ENCODE measurements around the gene SIM1.

The SIM1 gene

DNA sequence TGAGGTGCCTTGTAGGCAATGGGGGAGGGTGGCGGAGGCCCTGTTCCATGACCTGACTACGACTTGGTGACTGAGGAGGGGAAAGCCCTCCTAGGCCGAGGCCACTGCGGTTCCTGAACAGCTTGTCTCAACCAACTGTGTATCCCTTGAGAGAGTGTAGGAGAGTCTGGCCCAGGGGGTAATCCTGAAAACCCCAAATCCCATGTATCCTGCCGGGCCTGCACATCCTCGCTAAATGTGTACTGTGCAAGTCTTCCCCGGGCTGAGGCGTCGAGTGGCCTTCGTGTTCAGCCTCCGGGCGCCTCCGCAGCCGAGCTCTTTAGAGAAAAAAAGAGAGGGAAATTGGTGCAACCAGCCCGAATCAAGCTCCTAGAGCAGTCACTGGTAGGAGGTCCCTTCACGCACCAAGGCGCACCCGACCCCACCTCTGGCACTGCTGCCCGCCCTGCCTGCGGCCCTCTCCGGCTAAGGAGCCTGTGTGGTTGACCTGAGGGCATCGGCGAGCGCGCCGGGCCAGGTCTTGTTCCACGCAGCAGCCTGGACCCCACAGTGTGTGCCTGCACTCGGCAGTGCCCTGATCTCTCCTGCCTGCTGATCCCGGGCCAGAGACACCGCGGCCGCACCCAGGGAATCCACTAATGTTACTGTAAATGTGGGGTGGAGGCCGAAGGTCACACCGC is 7.3 kb downstream of the SIM1 start:
- DNase-seq (ENCODE audit: low read depth in 2 of 2): no peak

GRCh38 chr6:100456908-100457235 is 7.8 kb downstream of the SIM1 start:
- DNase-seq (ENCODE audit: low read depth in 2 of 2): no peak

DNA sequence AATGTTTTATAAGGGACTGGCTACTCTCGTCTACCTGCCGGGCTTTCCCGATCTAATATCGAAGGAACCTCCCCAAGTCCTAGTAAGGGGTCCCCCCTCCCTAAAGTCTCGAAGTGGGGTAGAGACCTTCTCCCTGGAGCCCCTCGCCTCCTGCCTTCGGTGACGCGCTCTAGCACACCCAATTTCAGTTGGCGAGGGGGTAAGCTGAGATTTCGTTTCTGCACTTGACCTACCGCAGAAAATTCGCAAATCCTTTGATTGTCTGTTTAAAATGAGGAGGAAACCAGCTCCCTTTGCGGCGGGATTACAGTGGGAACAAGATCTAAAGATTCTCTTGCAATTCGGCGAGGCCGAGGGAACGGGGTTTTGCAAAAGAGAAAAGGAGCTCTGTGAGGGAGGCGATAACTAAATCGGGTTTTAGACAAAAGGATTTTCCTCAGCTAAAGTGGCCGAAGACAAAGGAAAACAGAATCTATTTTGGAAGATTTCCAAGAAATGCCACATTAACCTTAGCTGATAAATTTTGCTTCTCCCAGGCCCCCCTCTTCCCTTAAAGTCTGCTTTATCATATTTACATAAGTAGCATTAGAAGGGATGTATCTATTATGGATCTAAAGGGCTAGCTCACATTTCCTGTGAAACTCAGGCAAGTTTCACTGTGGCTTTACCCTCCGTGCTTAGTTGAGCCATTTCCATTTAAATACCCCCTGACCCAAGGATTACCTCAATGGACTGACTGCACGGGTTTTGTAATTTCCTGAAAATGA is 8.4 kb downstream of the SIM1 start:
- no peak for DNase-seq (ENCODE audit: low read depth in 2 of 2)

DNA sequence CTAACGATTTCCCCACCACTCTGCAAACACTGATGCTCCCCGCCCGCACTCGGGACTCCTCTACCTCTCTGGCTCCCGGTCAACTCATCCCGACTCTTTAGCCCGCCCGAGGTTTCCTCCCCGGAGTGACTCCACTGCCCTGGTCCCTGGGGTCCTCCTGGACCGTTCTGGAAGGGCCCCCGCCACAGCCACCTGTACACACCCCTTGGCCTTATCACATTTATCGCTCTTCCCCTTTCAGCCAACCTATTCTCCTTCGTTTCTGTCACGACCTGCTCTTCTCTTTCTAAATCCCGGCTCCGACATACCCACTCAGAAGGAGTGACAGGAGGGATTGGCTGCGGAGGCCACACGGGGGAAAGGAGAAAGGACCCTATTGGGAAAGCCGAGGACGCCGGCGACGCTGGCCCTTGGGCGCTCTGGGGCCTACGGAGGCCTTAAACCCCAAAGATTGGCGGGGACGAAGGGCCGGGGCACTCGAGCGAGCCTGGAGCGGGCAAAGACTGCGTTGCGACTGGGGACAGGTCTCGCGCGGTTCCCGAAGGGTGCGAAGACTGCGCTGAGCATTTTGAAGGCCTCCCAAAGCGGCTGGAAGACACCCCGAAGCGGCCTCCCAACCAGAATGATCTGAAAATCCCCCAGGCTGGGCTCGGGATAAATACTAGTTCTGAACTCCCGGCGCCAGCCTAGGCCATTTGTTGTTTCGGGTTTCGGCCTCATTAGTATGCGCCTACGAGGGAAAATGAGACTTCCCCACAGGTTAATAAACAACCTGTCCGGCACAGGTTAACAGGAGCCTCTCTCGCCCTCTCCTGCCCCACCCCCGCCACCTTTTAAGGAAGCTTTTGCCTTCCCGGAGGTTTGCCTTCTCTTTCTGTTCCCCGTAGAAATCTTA is 9.2 kb downstream of the SIM1 start:
- no peak for DNase-seq (ENCODE audit: low read depth in 2 of 2)

DNA sequence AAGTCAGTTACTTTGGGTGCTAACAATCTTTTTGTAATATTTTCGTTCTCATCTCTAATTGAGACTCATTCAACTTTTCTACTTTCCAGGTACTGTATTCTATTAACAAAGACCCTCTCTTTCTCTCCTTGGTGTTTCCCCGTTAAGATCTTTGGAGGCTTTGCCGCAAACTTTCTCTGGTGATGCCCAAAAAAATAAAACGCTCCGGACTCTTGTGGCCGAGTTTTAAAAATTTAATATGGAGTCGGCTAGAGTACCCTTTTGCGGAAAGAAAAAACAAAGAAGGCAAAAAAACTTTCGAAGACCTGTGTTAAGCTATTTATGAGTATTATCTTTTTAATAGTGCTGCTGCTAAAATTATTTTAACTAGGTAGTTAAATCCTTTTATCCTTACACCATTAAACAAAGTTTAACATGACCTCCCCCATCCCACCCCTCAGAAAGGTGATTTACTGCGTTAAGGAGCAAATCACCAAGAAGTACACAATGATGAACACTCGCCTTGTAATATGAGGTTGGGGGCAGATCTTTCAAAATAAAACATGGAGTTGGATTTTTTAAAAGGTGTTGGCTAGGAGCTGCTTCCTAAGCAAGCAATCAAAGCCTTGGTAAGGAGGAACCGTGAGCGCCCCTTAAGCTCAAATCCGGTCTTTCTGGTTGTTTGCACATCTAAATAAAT is 10.0 kb downstream of the SIM1 start:
- no peak for DNase-seq (ENCODE audit: low read depth in 2 of 2)

DNA sequence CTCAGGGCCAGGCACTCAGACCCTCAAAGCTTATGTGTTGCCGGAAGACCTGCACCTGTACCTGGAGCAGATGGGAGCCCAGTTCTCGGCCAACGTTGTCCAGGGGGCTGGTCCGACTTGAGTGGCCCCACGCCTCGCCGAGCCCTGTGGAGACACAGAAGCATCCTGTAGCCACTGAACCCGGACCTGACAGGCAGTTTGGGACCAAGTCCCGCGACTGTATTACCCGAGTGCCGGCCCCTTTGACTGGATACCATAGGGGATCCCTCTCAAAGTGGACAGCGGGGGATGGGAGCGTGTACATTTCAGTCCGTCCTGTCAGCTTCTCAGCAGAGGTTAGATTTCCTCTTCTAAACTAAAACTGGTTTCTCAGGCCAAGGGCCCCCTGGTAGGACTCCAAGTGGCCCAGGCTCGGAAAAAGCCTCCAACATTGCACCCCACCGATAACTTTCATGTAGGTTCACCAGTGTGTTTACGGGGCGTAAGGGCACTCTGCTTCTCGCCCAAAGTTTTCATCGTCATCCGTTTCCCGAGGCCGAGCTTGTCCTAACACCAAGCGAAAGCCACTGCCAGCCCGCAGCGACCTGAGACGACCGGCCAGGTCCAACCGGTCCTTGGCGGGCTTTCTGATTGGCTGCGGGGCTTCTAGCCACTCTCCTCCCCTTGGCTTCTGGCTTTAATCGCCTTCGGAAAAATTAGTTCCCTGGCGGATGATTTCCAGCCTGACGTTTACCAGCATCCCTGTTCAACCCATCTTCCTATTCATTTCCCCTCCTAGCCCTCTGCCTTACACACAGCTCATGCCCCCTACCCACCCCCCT is 10.8 kb downstream of the SIM1 start:
- no peak for DNase-seq (ENCODE audit: low read depth in 2 of 2)

DNA sequence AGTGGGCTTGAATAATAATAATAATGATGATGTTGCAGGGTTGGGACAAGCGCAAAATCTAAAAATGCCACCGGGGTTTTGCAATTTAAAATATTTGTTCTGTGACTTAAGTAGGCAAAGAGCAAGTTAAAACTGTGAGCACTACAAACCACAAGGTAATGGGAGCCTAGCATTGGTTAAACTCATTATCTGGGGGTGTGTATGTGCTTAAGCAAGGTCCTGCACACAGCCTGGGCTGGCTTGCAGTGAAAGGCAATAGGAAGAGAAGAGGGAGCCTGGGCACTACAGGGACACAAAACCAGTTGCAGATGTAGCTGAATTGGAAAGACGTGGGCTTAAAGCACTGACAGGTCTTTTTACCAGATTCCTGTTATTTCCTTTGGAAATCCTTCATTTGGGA is 11.7 kb downstream of the SIM1 start:
- DNase-seq (ENCODE audit: low read depth in 2 of 2): no peak

GRCh38 chr6:100451577-100451976 is 13.1 kb downstream of the SIM1 start:
- no peak for DNase-seq (ENCODE audit: low read depth in 2 of 2)

- no peak for DNase-seq (ENCODE audit: low read depth in 2 of 2)
Measured at GRCh38 chr6:100449239-100449691, 15.5 kb downstream of the SIM1 start.

DNA sequence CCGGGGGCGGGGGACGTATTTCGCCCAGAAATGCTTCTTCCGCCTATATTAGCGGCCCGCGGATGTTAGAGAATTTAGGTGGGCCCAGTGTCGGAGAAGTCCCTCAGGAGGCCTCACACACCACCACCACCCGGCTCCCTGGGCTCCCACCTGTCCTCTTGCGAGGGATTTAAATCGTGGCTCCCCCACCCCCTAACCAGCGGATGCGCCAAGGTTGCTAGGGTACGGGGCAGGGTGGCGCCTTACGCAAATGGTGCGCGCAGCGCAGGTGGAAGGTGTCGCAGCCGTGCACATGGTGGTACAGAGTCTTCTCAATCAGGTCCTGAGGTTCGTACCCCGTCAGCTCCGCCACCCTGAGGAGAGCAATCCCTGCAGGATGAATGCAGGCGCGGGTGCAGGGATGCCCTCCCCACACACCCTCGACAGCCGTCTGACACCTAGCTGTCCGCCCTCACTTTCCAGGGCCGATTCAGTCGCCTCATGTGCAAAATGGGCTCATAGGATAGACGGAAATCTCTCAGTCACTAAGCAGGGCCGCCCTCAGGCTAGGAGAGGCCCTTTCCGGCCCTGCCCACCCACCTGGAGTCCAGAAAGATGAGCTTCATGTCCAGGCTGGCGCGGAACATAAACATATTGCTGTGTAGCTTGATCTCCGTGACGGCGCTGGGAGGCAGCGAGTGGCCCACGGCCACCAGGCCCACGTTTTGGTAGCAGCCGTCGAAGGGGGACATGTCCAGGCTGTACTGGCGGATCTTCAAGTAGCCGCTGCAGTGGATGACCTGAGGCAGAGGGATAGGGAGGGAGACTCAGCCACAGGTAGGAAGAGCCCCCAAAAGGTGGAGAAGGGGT is 16.6 kb downstream of the SIM1 start:
- DNase-seq (ENCODE audit: low read depth in 2 of 2): no peak

DNA sequence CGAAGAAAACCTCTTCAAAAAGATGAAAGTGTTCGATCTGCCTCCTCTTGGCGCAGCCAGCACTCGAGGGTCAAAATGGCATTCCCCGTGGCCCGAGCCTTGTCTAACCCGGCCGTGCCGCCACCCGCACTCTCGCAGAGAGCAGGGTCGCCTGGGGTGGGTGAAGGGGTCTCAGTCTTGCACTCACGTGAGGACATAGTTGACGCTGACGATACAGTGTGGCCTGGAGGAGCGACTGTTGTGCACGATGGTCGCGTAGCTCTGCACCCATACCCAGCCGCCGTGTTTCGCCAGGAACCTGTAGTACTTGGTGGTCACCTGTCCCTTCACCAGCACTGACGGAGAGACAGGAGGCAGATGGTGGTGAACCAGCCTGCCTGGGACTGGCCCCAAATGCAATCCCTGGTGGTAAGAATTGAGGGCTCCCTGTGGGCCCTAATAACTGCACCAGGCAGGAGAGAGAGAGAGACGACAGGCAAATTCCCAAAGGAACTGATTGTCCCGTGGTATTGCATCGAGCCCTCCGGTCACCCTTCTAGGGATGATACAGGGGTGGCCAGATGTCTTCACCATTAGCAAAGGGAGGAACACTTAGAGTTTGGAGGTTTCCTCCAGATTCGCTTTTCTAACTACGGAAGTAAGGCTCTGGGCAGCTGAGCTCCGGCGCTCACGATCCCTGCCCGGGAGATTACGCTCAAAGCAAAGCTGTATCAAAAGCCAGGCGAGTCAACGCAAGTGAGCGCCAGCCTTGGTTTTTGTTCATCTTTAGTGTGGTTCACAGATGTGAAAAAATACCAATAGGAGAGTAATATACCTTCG is 17.4 kb downstream of the SIM1 start:
- no peak for DNase-seq (ENCODE audit: low read depth in 2 of 2)

DNA sequence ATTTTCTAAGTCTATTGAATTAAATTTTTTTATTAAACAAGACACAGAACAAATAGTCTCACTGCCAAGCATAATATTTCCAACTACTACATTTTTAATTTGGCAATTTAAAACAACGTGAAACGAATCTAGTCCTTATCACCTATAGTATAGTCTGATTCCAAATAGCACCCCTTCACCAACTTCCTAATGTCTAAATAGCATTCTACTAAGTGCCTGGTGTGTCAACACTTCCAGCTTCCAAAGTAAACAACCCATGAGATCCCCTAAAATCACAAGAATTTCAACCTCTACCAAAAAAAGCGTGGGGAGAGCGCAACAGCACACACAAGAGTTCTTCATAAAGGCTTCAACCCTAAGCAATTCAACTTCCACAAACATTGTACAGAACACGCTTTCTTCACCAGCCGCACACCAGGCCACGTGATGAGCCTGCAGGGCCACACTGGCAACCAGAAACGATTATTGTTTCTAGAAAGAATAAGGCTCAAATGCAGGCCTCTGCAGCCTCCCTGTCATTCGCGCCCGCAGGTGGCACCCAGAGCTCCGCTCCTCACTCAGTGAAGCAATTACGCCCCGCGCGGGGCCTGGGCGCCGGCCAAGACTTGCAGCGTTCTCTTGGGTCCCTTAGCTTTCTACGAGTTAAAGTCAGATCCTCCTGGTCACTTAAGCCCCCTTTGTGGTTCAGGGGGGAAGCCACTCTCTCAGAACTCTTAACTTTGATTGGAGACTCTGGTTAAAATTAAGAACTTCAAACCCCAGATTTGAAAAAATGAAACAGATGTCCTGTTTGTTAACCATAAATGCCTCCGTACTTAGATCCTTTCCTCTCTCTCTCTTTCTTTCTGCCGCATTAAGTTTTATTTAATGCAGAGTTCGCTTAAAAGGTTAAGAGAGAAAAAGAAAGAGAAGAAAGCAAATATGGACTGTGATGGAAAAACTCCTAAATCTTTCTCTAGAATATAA is 18.3 kb downstream of the SIM1 start:
- no peak for DNase-seq (ENCODE audit: low read depth in 2 of 2)

DNA sequence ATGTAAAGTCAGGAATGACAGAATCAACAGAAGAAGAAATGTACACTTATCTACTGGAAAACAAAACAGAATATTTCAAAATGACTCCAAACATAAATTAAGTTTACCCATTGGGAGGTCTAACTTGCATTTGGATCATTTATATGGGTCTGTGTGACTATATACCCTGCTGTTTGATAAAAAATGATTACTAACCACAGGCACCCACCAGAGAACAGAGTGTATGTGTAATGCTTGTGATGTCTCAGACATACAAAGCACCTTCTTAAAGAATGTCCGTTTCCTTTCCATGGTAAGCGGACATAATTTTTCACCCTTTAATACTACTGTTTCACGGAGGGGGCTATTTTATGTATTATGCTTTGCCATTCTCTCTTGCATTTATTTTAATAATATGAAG is 19.2 kb downstream of the SIM1 start:
- no peak for DNase-seq (ENCODE audit: low read depth in 2 of 2)

DNA sequence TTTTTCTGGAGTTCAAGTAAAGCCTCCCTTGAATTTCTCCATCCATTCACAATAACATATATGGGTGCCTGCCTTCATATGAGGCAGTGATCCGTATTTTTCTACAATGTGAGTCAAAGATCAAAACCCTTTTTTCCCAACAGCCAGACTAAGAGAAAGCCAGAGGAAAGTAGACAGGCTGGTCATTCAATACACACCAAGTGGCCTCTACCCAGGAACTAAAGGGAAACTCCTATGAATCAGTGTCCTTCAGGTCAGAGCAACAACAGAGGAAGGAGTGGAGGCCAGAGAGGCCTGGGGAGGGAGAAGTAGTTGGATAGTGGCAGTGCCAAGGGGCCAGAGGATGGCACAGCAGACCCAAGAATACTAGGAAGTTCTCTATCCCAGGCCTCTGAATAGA is 23.8 kb downstream of the SIM1 start:
- no peak for DNase-seq (ENCODE audit: low read depth in 2 of 2)

DNA sequence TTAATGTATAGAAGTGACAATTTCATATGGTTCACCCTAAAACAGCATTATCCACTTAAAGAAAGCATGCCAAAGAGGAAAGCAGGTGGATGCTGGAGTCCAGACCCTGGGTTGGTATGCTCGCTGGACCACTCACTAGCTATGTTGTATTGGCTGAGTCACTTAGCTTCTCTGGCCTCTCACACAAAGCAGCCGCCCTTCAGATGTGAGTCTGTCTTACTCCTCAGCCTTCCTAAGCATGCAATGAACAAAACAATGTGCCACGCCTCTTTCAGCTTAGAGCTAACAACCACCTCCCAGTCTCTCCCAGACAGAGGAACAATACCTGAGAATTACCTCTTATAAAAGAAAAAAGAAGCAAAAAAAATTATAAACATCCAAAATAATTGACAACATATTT is 29.4 kb downstream of the SIM1 start:
- no peak for DNase-seq (ENCODE audit: low read depth in 2 of 2)

DNA sequence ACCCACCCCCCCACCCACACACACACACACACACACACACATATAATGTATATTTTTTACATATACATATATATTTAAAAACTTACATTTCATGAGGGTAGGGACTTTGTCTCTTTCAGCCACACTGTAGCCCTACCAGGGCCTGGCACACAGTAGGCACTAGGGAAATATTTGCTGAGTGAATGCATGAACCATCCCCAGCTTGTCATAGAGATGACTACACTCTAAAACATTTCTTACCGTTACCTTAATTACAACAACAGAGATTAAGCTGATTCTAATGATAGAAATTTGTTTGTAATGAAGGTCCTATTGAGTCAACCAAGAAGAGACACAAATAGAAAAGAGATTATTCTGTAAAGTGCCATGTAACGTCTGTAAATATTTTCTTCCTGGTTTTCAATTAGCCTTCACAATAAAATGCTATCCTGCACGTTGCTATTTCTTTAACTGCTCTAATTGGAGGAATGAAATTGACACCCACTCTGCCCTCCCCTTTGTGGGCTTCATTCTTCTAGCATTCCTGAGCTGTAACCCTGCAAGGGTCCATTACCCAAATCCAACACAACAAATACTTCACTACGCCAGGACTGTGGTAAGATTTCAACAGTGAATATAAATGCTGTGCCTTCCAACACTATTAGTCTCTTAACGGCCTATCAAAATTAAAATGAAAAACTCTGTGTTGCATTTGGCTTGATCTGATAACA is 30.8 kb downstream of the SIM1 start:
- no peak for DNase-seq (ENCODE audit: low read depth in 2 of 2)

- no peak for DNase-seq (ENCODE audit: low read depth in 2 of 2)
Measured at GRCh38 chr6:100432136-100432535, 32.6 kb downstream of the SIM1 start.

DNA sequence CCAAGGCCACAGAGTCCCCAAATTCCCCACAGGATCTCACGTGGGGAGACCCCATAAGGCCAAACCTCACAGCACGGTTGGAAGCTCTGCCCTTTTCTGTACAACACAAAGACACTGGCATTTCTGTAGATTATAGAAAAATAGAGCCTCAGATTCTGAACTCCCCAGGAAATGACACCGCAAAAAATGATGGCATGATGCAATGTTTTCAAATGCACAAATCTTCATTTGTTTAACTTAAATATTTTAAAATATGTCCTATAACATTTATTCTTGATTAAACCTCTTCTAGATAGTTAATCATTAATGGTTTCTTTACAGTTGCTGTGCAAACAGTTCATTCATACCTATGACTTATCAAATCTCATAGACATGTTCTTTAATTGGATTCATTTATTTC is 33.8 kb downstream of the SIM1 start:
- DNase-seq (ENCODE audit: low read depth in 2 of 2): no peak
